ENCODE results near the gene PPARD. TPM values are rescaled to one million over a fixed set of nuclear protein-coding genes. Genes with fewer than 3 reads are reported as not detected.

The PPARD gene
- total and polyA plus RNA-seq, 2 of the 13 experiments (the other 11 are each of a cell fraction or from before 2014, with no cell fraction given): 6.1 to 13.3 TPM

DNA sequence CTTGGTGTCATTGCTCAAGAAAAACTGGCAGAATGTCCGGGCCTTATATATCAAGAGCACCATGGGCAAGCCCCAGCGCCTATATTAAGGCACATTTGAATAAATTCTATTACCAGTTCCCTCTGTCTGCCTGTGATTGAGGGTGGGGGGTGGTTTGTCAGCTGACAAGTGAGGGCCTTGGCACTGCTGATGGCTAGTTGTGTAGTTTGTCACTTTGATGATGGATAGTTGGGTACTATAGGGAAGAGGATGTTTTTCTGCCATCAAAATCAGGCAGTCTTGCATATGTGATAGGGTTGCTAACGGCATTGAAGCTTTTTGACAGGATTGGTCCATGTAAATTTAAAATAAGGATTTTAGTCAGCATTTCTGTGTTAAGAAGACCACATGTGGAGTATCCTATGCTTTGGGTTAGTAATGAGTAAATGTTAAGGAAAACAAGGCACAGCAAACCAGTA is 128.3 kb downstream of the PPARD start:
- ChIA-PET POLR2A (interaction anchor here (0.6 to 9.7 kb wide), 8 partner anchors 10 to 212 kb away, joined by 3 to 88 read pairs (median 4); partner anchors contain the start of genes PPARD, TEAD3 and ZNF76), CTCF (ENCODE audit: low intra/inter-chr PET ratio, low total read pairs) (no interaction called here)
- Histone ChIP-seq H3K27ac (ENCODE audit: extremely low read length, insufficient read depth, low read length) (peak overlapping the region; percentile 12), H2AFZ (ENCODE audit: low read length) (no peak overlapping the region), H3K4me2 (ENCODE audit: low read depth, low read length) (peak overlapping the region; percentile 99), H3K27me3 (ENCODE audit: control insufficient read depth in 1 of 2, insufficient read depth in 2 of 2, low read length in 2 of 2) (no peaks in the 10 kb centered on the region; a peak in 1 of 5 replicates), H3K36me3 (replicated peaks in 1 of 2; ENCODE audit: control insufficient read depth in 1 of 2, insufficient read depth in 2 of 2, low read length in 2 of 2) (peaks cover 4 to 36% of the 10 kb centered on the region in 2 experiments), H3K9me3 (ENCODE audit: low read length) (no peaks in the 10 kb centered on the region), H3K9ac (ENCODE audit: insufficient read depth, low read depth, low read length) (no peak overlapping the region; the same call in 1 of the 2 replicates), H3K79me2 (ENCODE audit: insufficient read depth, low read length) (peaks cover 30% of the 10 kb centered on the region), H3K4me3 (replicated peaks in 1 of 3; ENCODE audit: insufficient read depth in 1 of 3, low read depth in 2 of 3, low read length in 3 of 3) (peak overlapping the region in 1 of 3 experiments; percentile 98; a peak in 1 of 6 replicates), H3K4me1 (ENCODE audit: insufficient read depth, low read length) (peaks cover 49% of the 10 kb centered on the region), H4K20me1 (ENCODE audit: insufficient read depth, low read length) (peaks cover 51% of the 10 kb centered on the region)
- in situ Hi-C loops (cut with HindIII; ENCODE audit: extremely low pct_ligation_motif_present, low pct_unique_long_range_greater_than_20kb) (no loop called here), intact Hi-C loops (cut with micrococcal nuclease; ENCODE audit: unreplicated experiment) (no loop called here)
- DNase-seq (ENCODE audit: low spot score) (no peak), FAIRE-seq (no peak), ATAC-seq (no peak)
- BruUV-seq (replicated peaks): no TSS peak
- 89% methylated on average over 3 of the region's 3 CpGs for WGBS (ENCODE audit: low lambda C conversion rate)
- TF ChIP-seq SP1 (IDR thresholded peaks at IDR 0.05) (no peak), SP1 (CRISPR knock-in tag; IDR thresholded peaks at IDR 0.05) (no peak), TBX3 (IDR thresholded peaks at IDR 0.05; ENCODE audit: borderline replicate concordance) (no peak), ZNF883 (CRISPR knock-in tag; IDR thresholded peaks at IDR 0.05; ENCODE audit: not compliant biosample characterization) (no peak), SCMH1 (CRISPR knock-in tag; IDR thresholded peaks at IDR 0.05; ENCODE audit: borderline replicate concordance) (no peak), ZNF513 (CRISPR knock-in tag; conservative IDR thresholded peaks at IDR 0.05) (no peak), ZNF276 (CRISPR knock-in tag; IDR thresholded peaks at IDR 0.05; ENCODE audit: low read depth) (no peak), PHF21A (CRISPR knock-in tag; IDR thresholded peaks at IDR 0.05) (0 out of 2 replicates have a peak, but pooled peaks have one; percentile 18), ZNF737 (CRISPR knock-in tag; IDR thresholded peaks at IDR 0.05; ENCODE audit: borderline replicate concordance) (no peak), ATF7-NPFF (CRISPR knock-in tag; IDR thresholded peaks at IDR 0.05; ENCODE audit: low read depth) (no peak), KLF16 (CRISPR knock-in tag; IDR thresholded peaks at IDR 0.05) (0 out of 4 replicates have a peak, but pooled peaks of 1 of the 2 experiments have one; percentile 4), NFYB (CRISPR knock-in tag; IDR thresholded peaks at IDR 0.05) (no peak), NFIC (IDR thresholded peaks at IDR 0.05; ENCODE audit: low read length) (peak; percentile 33; the same call in 1 of the 2 replicates), FUBP1 (CRISPR knock-in tag; IDR thresholded peaks at IDR 0.05; ENCODE audit: borderline replicate concordance) (no peak), ZNF557 (CRISPR knock-in tag; IDR thresholded peaks at IDR 0.05) (no peak), ZNF652 (CRISPR knock-in tag; IDR thresholded peaks at IDR 0.05; ENCODE audit: borderline replicate concordance, low read depth) (no peak), SRSF4 (IDR thresholded peaks at IDR 0.05; ENCODE audit: low read depth, low read length, poor library complexity, severe bottlenecking) (no peak), ZNF878 (CRISPR knock-in tag; IDR thresholded peaks at IDR 0.05) (0 out of 2 replicates have a peak, but pooled peaks have one; percentile 1)
- TF ChIP-seq, protein P1, sequence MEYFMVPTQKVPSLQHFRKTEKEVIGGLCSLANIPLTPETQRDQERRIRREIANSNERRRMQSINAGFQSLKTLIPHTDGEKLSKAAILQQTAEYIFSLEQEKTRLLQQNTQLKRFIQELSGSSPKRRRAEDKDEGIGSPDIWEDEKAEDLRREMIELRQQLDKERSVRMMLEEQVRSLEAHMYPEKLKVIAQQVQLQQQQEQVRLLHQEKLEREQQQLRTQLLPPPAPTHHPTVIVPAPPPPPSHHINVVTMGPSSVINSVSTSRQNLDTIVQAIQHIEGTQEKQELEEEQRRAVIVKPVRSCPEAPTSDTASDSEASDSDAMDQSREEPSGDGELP (IDR thresholded peaks at IDR 0.05; ENCODE audit: borderline replicate concordance, low read depth): peak; percentile 28; the same call in 1 of the 2 replicates

Measured in HepG2 (cell line).